ENCODE results near the gene MPHOSPH10.
"Not testable (repeated sequence)": the region's sequence is repeated elsewhere in the genome, so short reads cannot be mapped to it uniquely, and the experiment has no call there.

The MPHOSPH10 gene, protein sequence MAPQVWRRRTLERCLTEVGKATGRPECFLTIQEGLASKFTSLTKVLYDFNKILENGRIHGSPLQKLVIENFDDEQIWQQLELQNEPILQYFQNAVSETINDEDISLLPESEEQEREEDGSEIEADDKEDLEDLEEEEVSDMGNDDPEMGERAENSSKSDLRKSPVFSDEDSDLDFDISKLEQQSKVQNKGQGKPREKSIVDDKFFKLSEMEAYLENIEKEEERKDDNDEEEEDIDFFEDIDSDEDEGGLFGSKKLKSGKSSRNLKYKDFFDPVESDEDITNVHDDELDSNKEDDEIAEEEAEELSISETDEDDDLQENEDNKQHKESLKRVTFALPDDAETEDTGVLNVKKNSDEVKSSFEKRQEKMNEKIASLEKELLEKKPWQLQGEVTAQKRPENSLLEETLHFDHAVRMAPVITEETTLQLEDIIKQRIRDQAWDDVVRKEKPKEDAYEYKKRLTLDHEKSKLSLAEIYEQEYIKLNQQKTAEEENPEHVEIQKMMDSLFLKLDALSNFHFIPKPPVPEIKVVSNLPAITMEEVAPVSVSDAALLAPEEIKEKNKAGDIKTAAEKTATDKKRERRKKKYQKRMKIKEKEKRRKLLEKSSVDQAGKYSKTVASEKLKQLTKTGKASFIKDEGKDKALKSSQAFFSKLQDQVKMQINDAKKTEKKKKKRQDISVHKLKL

DNA sequence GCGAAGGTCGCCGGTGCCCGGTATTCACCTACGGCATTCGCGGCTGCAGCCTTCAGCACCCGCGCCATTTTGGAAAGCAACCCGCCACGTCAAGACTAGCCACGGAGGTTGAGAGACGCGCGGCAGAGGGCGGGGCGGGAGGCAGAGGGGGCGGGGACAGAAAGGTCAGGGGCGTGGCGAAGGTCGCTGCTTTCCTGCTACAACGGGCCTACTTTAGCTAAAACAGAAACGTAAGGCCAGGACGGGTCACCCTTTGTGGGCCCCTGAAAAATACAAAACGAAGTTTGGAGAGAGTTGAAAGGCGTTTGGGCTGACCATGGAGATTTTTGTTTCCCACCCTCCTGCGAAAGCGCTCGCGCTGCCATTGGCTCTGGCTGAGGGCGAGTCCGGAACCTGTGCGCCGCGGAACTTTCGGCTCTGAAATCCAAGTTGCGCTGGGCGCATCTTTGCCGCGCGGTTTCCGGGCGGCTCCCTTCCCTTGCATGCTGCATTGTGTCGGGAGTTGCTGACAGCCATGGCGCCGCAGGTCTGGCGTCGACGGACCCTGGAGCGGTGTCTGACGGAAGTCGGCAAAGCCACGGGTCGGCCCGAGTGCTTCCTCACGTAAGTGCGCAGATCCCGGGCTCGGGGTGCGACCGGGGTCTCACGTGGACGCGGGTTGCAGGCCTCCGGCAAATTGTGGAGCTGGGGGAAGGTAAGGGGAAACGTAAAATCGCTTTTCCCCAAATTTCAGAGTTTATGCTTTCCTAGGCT is at the start of gene MPHOSPH10, which contains the start of gene MCEE:
Gene MPHOSPH10, plus strand, starts transcription at position 483 of the 753 bp plus-strand sequence. Its CDS starts 32 bp downstream, at position 515.
Gene MCEE, minus strand, starts transcription at position 78 of the 753 bp plus-strand sequence. Its CDS starts 10 bp downstream, at position 68.
- peak; percentile 90 for DNase-seq

DNA sequence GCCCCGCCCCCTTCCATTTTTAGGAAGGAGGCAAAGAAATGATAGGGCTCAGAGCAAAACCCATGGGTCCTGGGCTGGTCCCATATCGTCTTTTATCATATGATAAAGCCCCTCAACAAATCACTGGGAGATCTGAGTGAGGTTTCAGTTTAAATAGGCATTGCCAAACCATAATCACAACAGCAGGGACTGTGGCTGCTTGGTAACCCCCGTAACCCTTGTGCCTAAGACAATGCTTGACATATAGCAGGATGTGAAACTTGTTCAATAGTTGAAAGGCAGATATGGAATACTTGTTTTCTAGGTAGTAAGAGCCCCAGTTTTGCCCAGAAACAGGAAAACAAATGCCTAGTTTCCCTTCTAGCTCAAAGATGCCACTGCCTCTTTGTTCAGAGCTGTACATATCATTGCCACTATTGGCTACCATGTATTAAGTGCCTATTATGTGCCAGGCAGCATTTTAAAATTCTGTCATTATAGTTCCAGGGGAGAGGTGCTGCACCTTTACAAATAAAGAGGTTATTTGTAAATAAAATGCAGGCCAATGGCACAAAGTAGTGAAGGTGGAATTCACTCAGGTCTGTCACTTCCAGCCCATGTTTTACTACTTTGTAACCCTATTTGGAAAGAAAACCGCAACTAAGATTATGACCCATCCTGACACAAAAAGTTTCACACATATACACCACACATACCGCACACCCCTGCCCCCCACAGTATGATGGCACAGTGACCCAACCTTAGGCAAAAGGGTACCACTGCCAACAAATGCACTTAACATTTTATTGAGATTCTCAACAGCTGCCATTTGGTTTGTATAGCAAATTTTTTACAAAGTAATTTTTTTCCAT is 47.8 kb upstream of the MPHOSPH10 start:
- no peak for DNase-seq

DNA sequence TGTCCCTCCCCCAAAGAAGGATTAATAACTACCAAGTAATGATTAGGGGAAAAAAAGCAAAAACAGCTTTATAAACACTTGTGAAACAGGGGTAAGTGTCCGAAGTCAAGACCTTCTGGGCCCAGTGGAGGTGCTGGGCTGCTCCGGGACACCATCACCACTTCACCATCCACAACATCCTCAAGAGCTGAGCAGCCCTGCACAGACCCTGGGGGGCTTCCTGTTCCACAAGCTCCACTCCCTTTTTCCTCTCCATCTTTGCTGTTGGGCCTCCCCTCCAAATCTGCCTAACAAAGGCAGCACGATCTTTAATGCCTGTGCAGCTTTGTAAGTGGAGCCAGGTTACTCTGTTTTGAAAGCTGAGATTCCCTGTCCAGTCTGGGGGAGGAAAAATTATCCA is 47.1 kb upstream of the MPHOSPH10 start:
- not testable (repeated sequence) for DNase-seq

DNA sequence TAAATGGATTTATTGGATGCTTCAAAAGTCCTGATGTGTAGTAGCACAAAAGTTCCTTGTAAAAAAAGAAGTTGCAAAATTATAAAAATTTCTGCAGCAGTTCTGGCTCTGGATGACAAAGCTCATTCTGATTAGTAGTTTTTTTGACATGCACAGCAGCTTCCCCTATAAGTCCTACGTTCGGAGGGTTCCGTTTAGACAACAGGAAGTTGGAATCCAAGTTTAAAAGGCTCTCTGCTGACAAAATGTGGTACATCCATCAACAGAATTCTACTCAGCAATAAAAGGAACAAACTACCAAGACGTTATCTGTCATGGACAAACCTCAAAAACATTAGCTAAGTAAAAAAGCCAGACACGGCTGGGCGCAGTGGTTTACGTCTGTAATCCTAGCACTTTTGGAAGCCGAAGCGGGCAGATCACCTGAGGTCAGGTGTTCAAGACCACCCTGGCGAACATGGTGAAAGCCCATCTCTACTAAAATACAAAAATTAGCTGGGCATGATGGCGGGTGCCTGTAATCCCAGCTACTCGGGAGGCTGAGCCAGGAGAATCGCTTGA is 46.6 kb upstream of the MPHOSPH10 start:
- DNase-seq, result not testable (repeated sequence)

DNA sequence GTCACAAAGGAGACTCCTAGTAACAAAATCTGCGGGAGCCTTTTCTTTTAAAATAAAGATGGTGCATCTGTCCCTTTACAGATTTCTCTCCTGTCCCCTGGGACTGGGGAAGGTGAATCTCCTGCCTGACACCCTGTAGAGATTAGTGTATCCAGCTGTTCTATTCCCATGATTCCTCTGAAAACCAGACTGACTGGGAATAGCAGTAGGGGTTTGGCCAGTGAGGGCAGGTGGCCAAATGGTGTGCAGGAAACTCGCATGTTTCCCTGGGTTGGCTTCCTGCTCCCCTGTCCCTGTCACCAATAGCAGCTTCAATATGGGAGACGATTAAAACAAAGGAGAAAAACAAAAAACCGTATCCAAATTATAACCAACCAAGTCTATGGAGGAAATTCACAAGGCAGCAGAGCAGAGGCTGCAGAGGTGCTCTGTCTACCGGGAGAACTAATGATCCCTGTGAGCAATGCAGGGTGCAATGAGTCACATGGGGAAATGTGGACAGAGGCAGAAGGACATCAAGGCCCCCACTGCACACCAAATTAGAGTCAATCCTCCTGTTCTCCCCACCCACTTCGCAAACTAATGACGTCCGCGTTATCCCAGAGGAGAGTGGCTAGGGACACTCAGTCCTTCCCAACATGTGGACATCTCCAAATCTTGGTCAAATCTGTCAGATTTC is 45.0 kb upstream of the MPHOSPH10 start:
- DNase-seq, result peak; percentile 54

DNA sequence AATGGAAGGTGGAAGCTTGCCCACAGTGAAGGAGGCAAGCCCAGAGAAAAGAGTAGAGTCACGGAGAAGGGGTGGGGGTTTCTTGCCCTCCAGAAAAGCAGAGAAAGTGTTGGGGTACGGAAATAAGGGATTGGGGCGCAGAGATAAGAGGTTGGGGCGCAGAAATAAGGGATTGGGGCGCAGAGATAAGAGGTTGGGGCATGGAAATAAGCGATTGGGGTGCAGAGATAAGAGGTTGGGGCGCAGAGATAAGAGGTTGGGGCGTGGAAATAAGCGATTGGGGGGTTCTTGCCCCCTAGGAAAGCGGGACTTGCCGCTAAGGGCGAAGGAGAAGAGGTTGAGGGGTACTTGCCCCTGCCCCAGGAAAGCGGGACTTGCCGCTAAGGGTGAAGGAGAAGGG is 41.0 kb upstream of the MPHOSPH10 start:
- DNase-seq, result not testable (repeated sequence)

DNA sequence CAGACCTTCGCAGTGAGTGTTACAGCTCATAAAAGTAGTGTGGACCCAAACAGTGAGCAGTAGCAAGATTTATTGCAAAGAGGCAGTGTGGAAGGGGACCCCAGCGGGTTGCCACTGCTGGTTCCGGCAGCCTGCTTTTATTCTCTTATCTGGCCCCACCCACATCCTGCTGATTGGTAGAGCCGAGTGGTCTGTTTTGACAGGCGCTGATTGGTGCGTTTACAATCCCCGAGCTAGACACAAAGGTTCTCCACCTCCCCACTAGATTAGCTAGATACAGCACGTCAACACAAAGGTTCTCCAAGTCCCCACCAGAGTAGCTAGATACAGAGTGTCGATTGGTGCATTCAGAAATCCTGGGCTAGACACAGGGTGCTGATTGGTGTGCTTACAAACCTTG is 38.6 kb upstream of the MPHOSPH10 start:
- not testable (repeated sequence) for DNase-seq

DNA sequence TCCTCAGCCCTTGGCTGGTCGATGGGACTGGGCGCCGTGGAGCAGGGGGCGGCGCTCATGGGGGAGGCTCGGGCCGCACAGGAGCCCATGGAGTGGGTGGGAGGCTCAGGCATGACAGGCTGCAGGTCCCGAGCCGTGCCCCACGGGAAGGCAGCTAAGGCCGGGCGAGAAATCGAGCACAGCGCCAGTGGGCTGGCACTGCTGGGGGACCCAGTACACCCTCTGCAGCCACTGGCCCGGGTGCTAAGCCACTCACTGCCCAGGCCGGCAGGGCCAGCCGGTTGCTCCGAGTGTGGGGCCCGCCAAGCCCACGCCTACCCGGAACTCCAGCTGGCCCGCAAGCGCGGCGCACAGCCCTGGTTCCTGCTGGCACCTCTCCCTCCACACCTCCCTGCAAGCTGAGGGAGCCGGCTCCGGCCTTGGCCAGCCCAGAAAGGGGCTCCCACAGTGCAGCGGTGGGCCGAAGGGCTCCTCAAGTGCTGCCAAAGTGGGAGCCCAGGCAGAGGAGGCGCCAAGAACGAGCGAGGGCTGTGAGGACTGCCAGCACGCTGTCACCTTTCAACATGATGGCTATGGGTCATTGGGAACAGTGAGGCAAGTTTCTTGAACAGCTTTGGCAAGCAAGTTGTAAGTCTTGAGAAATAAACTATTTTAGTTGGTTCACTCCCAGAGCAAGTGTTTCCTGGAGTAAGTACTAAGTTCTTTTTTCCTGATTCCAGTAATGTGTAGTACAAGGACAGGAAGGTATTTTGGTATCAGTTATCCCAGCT is 37.8 kb upstream of the MPHOSPH10 start:
- not testable (repeated sequence) for DNase-seq

DNA sequence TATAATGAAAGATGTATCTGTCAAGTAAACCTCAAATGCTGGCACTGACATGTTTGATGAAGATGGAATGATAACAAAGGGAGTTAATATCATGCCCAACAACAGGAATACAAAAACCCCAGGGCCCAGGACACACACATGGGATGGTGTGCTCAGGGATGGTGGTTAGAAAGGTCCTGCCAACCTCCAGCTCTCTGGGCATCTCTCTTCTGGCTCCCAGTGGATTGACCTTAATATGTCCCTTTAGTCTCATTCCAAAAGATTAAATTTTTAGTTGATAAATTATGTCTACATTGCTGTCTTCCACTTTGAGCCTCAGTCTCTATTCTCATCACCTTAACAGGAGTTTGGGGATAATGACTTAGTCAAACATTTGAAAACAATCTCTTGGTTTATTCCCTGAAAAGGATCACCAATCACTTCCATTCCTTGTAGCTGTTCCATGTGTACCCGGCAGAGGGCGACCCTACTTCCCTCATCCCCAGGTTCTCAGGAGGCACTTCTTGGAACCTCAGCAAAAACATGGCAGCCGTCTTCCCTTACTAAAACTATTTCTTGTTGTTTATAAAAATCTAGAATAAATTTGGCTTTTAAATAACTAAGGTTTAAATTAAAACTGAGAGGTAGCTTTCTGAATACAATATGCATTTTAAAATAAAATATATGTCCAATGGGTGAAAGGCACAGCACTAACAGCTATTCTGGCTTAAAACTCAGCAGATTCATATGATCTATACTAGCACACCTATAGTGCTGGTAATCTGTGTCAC is 30.1 kb upstream of the MPHOSPH10 start:
- peak; percentile 63 for DNase-seq

DNA sequence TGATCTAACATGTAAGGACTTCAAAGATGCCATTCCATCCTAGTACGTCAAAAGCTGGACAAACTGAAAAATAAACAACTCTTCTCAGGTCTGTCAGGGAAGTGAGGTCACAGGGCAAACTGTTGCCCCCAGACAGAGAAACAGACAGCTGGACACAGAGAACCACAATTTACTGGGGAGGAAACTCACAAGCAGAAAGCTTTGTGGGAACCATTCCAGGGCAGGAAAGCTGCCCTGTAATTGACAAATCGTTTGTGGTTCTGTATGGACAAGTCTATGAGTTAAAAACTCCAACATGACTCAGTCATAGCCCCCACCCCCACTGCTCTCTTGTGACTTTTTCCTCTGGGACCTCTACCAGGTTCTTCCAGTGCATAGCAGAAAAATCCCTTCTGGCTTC is 28.8 kb upstream of the MPHOSPH10 start:
- DNase-seq, result no peak

DNA sequence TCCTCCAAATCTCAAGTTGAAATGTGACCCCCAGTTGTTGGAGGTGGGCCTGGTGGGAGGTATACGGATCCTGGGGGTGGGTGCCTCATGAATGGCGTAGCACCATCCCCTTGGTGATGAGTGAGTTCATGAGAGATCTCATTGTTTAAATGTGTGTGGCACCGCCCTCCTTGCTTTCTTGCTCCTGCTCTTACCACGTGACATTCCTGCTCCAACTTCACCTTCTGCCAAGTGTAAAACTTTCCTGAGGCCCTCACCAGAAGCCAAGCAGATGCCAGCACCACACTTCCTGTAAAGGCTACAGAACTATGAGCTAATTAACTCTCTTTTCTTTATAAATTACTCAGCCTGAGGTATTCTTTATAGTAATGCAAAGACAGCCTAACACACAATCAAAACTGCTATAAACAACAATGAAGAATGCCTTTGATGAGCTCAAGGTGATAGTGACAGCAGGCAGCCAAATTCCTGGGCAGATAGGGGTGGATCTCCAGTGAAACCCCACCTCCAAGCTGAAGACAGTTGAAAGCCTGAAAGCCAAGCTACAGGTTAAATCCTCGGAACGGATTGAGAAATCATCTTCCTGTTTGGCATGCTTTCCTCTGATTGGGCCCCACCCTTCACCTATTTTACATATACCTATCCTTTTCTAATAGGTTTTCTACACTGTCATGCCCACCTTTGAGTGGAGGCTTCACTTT is 27.3 kb upstream of the MPHOSPH10 start:
- DNase-seq, result no peak

DNA sequence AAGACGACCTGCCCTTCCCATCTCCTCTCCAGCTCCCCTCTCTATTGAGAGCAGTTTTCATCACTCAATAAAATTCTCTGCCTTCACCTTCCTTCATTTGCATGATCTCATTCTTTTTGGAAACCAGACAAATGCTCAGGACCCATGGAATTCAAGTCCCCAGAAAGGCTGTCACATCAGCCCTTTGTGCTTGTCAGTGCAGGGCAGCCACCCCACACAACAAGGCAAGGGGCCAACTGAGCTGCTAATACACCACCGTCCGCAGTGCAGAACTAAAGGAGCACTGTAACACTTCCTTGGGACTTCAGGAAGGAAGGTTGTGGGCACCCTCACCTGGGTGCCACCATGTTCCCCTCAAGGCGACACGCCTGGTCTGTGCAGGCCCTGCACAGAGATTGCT is 26.6 kb upstream of the MPHOSPH10 start:
- DNase-seq, result no peak

DNA sequence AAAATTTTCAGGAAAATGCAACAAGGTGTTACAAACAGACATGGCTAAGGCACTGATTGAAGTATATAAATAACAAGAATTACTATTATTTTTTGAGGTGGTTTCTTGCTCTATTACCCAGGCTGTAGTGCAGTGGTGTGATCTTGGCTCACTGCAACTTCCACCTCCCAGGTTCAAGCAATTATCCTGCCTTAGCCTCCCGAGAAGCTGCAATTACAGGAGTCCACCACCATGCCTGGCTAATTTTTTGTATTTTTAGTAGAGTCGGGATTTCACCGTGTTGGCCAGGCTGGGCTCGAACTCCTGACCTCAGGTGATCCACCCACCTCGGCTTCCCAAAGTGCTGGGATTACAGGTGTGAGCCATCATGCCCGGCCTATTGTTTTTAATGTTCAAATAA is 24.0 kb upstream of the MPHOSPH10 start:
- DNase-seq, result not testable (repeated sequence)

DNA sequence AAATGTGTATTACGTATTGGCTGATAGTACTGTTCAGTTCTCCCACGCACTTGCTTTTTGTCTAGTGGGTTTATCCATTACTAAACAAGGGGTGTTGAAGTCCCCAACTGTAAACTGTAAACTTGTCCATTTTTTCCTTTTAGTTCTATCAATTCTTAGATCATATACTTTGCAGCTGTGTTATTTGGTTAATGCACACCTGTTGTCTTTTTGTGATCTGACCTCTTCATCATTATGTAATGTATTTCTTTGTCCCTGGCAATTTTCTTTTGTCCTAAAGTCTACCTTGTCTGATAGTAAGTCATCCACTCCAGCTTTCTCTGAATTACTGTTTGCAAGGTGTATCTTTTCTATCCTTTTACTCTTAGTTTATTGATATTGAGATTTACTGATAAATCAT is 22.3 kb upstream of the MPHOSPH10 start:
- DNase-seq, result no peak

DNA sequence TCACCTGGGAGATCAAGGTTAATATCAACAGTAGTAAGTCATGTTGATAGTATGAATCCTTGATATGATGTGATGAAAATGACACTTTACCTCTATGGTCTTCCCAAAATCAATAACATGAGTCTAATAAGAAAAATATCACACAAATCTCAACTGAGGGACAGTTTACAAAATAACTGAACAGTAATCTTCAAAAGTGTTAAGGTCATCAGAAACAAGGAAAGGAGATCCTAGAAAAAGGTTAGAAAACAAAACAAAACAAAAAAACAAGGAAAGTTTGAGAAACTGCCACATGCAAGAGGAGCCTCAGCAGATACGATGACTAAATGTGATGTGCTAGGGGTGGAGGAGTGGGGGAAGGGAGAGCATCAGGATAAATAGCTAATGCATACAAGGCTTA is 16.6 kb upstream of the MPHOSPH10 start:
- no peak for DNase-seq

DNA sequence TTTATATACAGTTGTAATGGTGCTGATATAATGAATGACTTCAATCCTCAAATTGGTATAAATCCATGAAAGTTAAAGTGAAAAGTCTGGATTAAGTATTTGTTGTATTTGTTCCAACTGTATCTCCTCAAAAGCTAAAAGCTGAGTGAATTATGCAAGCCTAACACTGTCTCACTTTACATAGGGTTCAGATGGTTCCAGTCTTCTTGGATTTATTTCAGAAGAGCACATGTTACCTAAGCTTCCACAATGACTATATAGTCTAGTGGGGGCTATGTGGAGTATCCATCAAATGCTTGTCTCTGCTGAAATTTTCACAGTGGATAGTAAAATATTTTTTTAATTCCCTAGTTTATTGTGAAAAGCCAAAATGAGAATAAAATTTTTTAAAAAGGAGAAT is 13.4 kb upstream of the MPHOSPH10 start:
- DNase-seq, result no peak

DNA sequence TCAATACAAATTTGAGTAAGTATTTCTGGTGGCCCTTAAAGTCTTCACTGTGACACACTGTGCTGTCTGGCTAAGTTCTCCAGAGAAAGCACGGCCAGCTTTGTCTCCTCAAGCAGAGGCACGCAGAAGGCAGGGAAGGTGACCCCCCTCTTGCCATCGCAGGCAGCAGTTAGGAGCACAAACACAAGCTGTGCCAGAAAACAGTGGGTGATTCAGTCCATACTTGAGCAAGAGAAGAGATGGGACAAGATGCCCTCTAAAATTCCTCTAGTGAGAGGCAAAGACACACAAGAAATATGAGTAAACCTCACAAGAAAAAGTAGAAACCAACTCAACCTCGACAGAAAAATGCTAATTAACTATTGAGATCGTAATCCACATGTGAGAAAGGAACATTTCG is 10.2 kb upstream of the MPHOSPH10 start:
- DNase-seq, result no peak

DNA sequence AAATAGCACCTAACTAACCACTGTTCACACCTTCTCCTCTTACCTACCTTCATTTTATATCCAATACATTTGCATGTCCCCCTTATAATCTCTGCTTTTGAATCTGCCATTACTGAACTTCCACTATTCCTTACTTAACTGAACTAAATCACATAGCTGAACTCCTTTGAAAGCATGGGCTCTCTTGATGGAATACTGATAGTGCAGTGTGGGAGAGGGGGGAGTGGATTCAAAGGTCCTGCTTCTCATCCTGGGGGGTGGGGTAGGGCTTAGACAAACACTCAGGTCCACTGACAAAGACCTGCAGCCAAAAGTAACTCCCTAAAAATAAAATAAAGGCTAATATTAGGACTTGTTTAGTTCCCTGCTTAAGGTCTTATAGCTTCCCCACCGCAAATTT is 9.0 kb upstream of the MPHOSPH10 start:
- no peak for DNase-seq
